Right atrium auricular region (tissue), 2 donors: ENCODE results near the gene KCNN2. TPM values are rescaled to one million over a fixed set of nuclear protein-coding genes. Genes with fewer than 3 reads are reported as not detected.
"Not testable (repeated sequence)": the region's sequence is repeated elsewhere in the genome, so short reads cannot be mapped to it uniquely, and the experiment has no call there.

Source experiments
- DNase-seq: peaks from one replicate; pipeline ENCODE4 v3.0.0-alpha.2; 2019; ENCODE audit warnings: low spot score
- H3K27ac ChIP-seq, 2 donors: fragments of 200-600 bp; sonication (generic); 1 replicate in 1 of 2; 2 replicates in 1 of 2; pipeline ENCODE4 v1.5.1; 2016 to 2019
- H3K27me3 ChIP-seq, 2 donors: fragments of 200-600 bp; sonication (generic); one replicate each; pipeline versions ENCODE4 v1.5.1 to v1.6.0; 2017 to 2019
- H3K36me3 ChIP-seq: fragments of 200-600 bp; sonication (generic); one replicate; pipeline ENCODE4 v1.5.1; 2016
- H3K4me1 ChIP-seq, 2 donors: fragments of 200-600 bp; sonication (generic); one replicate each; pipeline versions ENCODE4 v1.5.1 to v1.6.0; 2017 to 2019
- H3K4me3 ChIP-seq, 2 donors: fragments of 200-600 bp; sonication (generic); 1 replicate in 1 of 2; 2 replicates in 1 of 2; pipeline ENCODE4 v1.5.1; 2017 to 2019; ENCODE audit warnings: mild to moderate bottlenecking in 1 of 2, moderate library complexity in 1 of 2
- H3K9me3 ChIP-seq, 2 donors: fragments of 200-600 bp; sonication (generic); one replicate each; pipeline ENCODE4 v1.5.1; 2019
- CTCF ChIP-seq, 2 donors: fragments of 200-600 bp; sonication (generic); IDR thresholded peaks; one replicate each; pipeline ENCODE4 v1.5.1; 2019; ENCODE audit warnings: antibody characterized with exemption in 2 of 2
- total RNA-seq, 2 donors: library from RNA; depleted of rRNA; stranded (reverse); fragments of >200 nt; gene quantifications; one replicate each; pipeline ENCODE4 v1.1.0, GENCODE V29; 2016

The KCNN2 gene
- total RNA-seq, 2 donors from 2014 or later = 12.6 to 22.4 TPM

- no peaks in the 10 kb centered on the region for H3K27me3 ChIP-seq
- no peaks in the 10 kb centered on the region for H3K9me3 ChIP-seq
- no peak overlapping the region for H3K27ac ChIP-seq
- H3K36me3 ChIP-seq = no peaks in the 10 kb centered on the region
- H3K4me1 ChIP-seq = peaks cover 0 to 10% of the 10 kb centered on the region in 2 donors
- no peak for DNase-seq
- TF ChIP-seq CTCF (IDR thresholded peaks at IDR 0.05) = no peak
- no peak overlapping the region for H3K4me3 ChIP-seq
Observed at GRCh38 chr5:114430532-114430931, 68.7 kb downstream of the KCNN2 start.

- peaks cover 0 to 18% of the 10 kb centered on the region in 2 donors for H3K4me1 ChIP-seq
- H3K36me3 ChIP-seq, H3K27ac ChIP-seq, H3K9me3 ChIP-seq, H3K27me3 ChIP-seq, DNase-seq, H3K4me3 ChIP-seq: not testable (repeated sequence)
Observed at GRCh38 chr5:114432684-114433083, 70.8 kb downstream of the KCNN2 start.

GRCh38 chr5:114434396-114435219 is 72.7 kb downstream of the KCNN2 start:
- Histone ChIP-seq H3K4me1 (peaks cover 0 to 24% of the 10 kb centered on the region in 2 donors), H3K36me3 (no peaks in the 10 kb centered on the region), H3K27me3 (no peaks in the 10 kb centered on the region), H3K4me3 (peak overlapping the region; percentile 29 to 31), H3K9me3 (no peaks in the 10 kb centered on the region), H3K27ac (peak overlapping the region; percentile 57 to 66)
- no peak for TF ChIP-seq CTCF (IDR thresholded peaks at IDR 0.05)
- DNase-seq = no peak

GRCh38 chr5:114435220-114435481 is 73.3 kb downstream of the KCNN2 start:
- Histone ChIP-seq H3K27me3 (no peaks in the 10 kb centered on the region), H3K9me3 (no peaks in the 10 kb centered on the region), H3K36me3 (no peaks in the 10 kb centered on the region), H3K4me3 (peak overlapping the region; percentile 29 to 31), H3K4me1 (peaks cover 0 to 24% of the 10 kb centered on the region in 2 donors), H3K27ac (peak overlapping the region; percentile 57 to 66)
- DNase-seq = no peak
- no peak for TF ChIP-seq CTCF (IDR thresholded peaks at IDR 0.05)

GRCh38 chr5:114435885-114436299 is 74.0 kb downstream of the KCNN2 start:
- no peak overlapping the region for H3K4me3 ChIP-seq
- peaks cover 0 to 24% of the 10 kb centered on the region in 2 donors for H3K4me1 ChIP-seq
- H3K27me3 ChIP-seq = no peaks in the 10 kb centered on the region
- H3K9me3 ChIP-seq = no peaks in the 10 kb centered on the region
- no peak for DNase-seq
- TF ChIP-seq CTCF (IDR thresholded peaks at IDR 0.05) = no peak
- H3K36me3 ChIP-seq = no peaks in the 10 kb centered on the region
- H3K27ac ChIP-seq = peak overlapping the region in 1 of 2 donors; percentile 66

GRCh38 chr5:114437936-114438335 is 76.1 kb downstream of the KCNN2 start:
- Histone ChIP-seq H3K27ac (peak overlapping the region in 1 of 2 donors; percentile 70), H3K27me3 (no peaks in the 10 kb centered on the region), H3K4me1 (peaks cover 0 to 24% of the 10 kb centered on the region in 2 donors), H3K9me3 (no peaks in the 10 kb centered on the region), H3K4me3 (no peak overlapping the region), H3K36me3 (no peaks in the 10 kb centered on the region)
- TF ChIP-seq CTCF (IDR thresholded peaks at IDR 0.05) = no peak
- DNase-seq = no peak
